Measurements from ENCODE around the gene LUC7L.

The LUC7L gene

GRCh38 chr16:140175-140857 is 88.9 kb downstream of the LUC7L start:
- no peak for DNase-seq (ENCODE audit: low spot score)
